Hepatocyte (in vitro differentiated cells): ENCODE results near the gene PPP6R2.

Experiments used
- EZH2phosphoT487 ChIP-seq: fragments of 200-600 bp; sonication (generic); IDR thresholded peaks from one replicate; pipeline ENCODE4 v1.6.1; 2018; ENCODE audit warnings: antibody characterized with exemption, mild to moderate bottlenecking, low read depth, moderate library complexity; ENCODE audit not compliant: unreplicated experiment, severe bottlenecking
- TF ChIP-seq, protein P1 (sequence below): fragments of 200-600 bp; sonication (generic); IDR thresholded peaks from 2 replicates; pipeline ENCODE4 v1.5.1; 2016; ENCODE audit warnings: antibody characterized with exemption, mild to moderate bottlenecking; ENCODE audit not compliant: poor library complexity

DNA sequence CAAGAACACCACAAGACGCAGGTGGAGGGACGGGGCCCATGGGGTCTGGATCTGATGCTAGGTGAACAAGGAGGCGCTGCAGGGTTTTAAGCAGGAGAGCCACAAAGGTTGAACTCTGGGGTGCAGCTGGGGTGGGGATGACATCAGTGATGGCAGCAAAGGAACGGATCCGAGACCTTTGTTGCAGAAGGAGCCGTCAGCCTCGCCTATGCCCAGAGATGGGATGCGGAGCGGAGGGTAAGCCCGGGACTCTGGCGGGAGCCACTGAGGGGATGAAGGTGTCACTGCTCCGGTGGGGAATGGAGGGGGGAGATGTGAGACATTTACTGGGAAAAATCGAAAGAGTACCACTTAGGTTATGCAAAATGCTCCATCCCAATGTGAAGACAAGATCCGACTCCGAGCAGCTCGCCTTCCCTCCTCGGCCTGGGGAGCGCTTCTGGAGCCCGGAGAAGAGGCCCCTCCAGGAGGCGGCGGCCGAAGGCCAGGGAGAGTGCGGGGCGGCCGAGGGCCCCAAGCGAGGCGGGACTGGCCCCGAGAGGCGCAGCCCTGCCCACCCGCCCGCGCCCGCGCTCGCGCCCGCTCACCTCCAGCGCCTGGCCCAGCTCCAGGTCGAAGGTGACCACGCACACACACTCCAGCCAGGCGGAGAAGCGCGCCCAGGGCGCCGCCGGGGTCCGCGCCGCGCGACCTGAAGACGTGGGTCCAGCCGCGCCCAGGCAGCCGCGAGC, 16.7 kb upstream of the PPP6R2 start:
- TF ChIP-seq EZH2phosphoT487: no peak
- TF ChIP-seq, protein P1, sequence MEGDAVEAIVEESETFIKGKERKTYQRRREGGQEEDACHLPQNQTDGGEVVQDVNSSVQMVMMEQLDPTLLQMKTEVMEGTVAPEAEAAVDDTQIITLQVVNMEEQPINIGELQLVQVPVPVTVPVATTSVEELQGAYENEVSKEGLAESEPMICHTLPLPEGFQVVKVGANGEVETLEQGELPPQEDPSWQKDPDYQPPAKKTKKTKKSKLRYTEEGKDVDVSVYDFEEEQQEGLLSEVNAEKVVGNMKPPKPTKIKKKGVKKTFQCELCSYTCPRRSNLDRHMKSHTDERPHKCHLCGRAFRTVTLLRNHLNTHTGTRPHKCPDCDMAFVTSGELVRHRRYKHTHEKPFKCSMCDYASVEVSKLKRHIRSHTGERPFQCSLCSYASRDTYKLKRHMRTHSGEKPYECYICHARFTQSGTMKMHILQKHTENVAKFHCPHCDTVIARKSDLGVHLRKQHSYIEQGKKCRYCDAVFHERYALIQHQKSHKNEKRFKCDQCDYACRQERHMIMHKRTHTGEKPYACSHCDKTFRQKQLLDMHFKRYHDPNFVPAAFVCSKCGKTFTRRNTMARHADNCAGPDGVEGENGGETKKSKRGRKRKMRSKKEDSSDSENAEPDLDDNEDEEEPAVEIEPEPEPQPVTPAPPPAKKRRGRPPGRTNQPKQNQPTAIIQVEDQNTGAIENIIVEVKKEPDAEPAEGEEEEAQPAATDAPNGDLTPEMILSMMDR: no peak
